ENCODE data around the gene BRAP.

DNA sequence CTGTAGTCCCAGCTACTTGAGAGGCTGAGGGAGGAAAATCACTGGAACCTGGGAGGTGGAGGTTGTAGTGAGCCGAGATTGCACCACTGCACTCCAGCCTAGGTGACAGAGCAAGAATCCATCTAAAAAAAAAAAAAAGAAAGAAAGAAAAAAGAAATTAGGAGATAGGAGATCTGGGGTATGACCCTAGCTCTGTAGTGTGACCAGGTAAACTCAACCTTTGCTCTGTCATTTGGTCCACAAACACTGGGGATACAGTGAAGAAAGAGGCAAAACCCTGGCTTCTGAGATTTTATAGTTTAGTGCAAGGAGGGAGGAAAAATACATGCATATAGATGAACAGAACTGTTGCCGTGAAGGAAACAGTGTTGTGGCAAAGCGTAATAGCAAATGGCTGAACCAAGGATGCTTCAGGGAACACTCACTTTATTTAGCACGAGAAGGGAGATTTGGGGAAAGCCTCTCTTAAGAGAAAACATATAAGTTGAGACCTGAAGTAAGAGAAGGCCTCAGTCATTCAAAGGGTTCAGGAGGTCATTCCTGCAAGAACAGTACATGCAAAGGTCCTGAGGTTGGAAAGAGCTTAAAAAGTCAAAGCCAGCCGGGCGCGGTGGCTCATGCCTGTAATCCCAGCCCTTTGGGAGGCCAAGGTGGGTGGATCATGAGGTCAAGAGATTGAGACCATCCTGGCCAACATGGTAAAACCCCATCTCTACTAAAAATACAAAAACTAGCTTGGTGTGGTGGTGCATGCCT is 57.1 kb downstream of the BRAP start:
- TF ChIP-seq CTCF (IDR thresholded peaks at IDR 0.05 in 2 of 3, conservative IDR thresholded peaks at IDR 0.05 in 1 of 3; ENCODE audit: control insufficient read depth in 2 of 3, extremely low read depth in 1 of 3, insufficient read depth in 1 of 3, low read depth in 3 of 3, low read length in 3 of 3), result no peak
- TF ChIP-seq SUZ12 (IDR thresholded peaks at IDR 0.05; ENCODE audit: unreplicated experiment), result no peak
- TF ChIP-seq MEF2A (IDR thresholded peaks at IDR 0.05; ENCODE audit: insufficient read depth, low read depth, low read length), result no peak
- no peak for TF ChIP-seq CBX3 (IDR thresholded peaks at IDR 0.05; ENCODE audit: borderline replicate concordance, low read depth)
- TF ChIP-seq SMARCA5 (IDR thresholded peaks at IDR 0.05), result no peak
- no peak for TF ChIP-seq POLR2A (IDR thresholded peaks at IDR 0.05; ENCODE audit: low read depth, low read length)
- no peak for TF ChIP-seq POU2F2 (IDR thresholded peaks at IDR 0.05; ENCODE audit: borderline replicate concordance, low read depth, low read length)
- no peak for TF ChIP-seq EP300 (IDR thresholded peaks at IDR 0.05; ENCODE audit: borderline replicate concordance in 1 of 2, control insufficient read depth in 1 of 2, low read depth in 2 of 2, low read length in 2 of 2)
- no peak for TF ChIP-seq TAF1 (IDR thresholded peaks at IDR 0.05; ENCODE audit: borderline replicate concordance, low read depth, low read length)
- no peak for TF ChIP-seq SIN3A (IDR thresholded peaks at IDR 0.05; ENCODE audit: low read depth, low read length)

Data from GM12878 (cell line).